Suprapubic skin (tissue), 3 donors: ENCODE results near the gene FARS2.

Experiments used
- POLR2A ChIP-seq, 2 donors: fragments of 450-650 bp; IDR thresholded peaks; one replicate each; pipeline ENCODE4 v1.6.1; 2017; ENCODE audit warnings: antibody characterized with exemption in 2 of 2, mild to moderate bottlenecking in 2 of 2, moderate library complexity in 2 of 2
- TF ChIP-seq, protein P1 (sequence below), 2 donors: fragments of 200-600 bp in 1 of 2; fragments of 450-650 bp in 1 of 2; sonication (generic) in 1 of 2; IDR thresholded peaks; one replicate each; pipeline ENCODE4 v1.5.1; 2016 to 2019; ENCODE audit warnings: antibody characterized with exemption in 2 of 2, mild to moderate bottlenecking in 1 of 2, moderate library complexity in 1 of 2

DNA sequence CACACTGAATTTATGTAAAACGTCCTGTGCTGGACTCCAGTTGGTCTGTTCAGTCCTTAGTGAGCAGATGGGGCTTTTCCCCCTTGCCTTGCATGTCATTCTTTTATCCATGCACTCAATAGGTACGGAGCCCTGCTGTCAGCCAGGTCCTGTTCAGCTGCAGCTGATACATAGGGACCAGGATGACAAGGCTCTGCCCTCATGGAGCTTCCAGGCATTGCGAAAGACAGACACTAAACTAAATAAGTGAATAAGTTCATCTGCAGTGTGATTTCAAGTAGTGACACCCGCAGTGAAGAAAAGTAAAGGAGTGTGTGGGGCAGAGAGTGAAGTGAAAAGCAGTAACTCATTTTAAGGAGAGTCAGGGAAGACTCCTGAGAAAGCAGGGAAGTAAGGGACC is 421.2 kb downstream of the FARS2 start:
- no peak for TF ChIP-seq POLR2A (IDR thresholded peaks at IDR 0.05)
- TF ChIP-seq, protein P1, sequence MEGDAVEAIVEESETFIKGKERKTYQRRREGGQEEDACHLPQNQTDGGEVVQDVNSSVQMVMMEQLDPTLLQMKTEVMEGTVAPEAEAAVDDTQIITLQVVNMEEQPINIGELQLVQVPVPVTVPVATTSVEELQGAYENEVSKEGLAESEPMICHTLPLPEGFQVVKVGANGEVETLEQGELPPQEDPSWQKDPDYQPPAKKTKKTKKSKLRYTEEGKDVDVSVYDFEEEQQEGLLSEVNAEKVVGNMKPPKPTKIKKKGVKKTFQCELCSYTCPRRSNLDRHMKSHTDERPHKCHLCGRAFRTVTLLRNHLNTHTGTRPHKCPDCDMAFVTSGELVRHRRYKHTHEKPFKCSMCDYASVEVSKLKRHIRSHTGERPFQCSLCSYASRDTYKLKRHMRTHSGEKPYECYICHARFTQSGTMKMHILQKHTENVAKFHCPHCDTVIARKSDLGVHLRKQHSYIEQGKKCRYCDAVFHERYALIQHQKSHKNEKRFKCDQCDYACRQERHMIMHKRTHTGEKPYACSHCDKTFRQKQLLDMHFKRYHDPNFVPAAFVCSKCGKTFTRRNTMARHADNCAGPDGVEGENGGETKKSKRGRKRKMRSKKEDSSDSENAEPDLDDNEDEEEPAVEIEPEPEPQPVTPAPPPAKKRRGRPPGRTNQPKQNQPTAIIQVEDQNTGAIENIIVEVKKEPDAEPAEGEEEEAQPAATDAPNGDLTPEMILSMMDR (IDR thresholded peaks at IDR 0.05): no peak
